K562 (cell line): ENCODE measurements around the gene BCL2L15. TPM values are rescaled to one million over a fixed set of nuclear protein-coding genes. Genes with fewer than 3 reads are reported as not detected.

Experiments
- HNRNPK ChIP-seq: fragments of 200-400 bp; formaldehyde crosslinking; IDR thresholded peaks from one replicate; pipeline ENCODE4 v1.6.1; 2018; ENCODE audit warnings: mild to moderate bottlenecking, low read depth, low read length; ENCODE audit not compliant: poor library complexity, severe bottlenecking
- JUN ChIP-seq, 2 experiments: sonication (generic) in 1 of 2; formaldehyde crosslinking in 1 of 2; IDR thresholded peaks; 2 replicates each; pipeline versions ENCODE4 v1.6.1 to v1.8.0; 2012 to 2022; ENCODE audit warnings: borderline replicate concordance in 2 of 2, mild to moderate bottlenecking in 2 of 2, improper control_type of control experiment in 1 of 2, low read depth in 1 of 2, low read length in 1 of 2, missing genetic modification reagents in 1 of 2
- MAFF ChIP-seq: IDR thresholded peaks from 2 replicates; pipeline ENCODE4 v1.6.1; 2012; ENCODE audit warnings: low read length, improper control_type of control experiment
- NUFIP1 ChIP-seq: fragments of 450-650 bp; IDR thresholded peaks from 2 replicates; pipeline ENCODE4 v1.6.1; 2018; ENCODE audit not compliant: partially characterized antibody
- POU5F1 ChIP-seq: fragments of 150-350 bp; IDR thresholded peaks from 2 replicates; pipeline ENCODE4 v1.6.1; 2014; ENCODE audit warnings: borderline replicate concordance, low read length, low read depth, mild to moderate bottlenecking; ENCODE audit not compliant: partially characterized antibody
- XRCC3 ChIP-seq: fragments of 450-650 bp; IDR thresholded peaks from 2 replicates; pipeline ENCODE4 v1.6.1; 2017; ENCODE audit warnings: mild to moderate bottlenecking, moderate library complexity
- ZBTB1 ChIP-seq: sonication (generic); formaldehyde crosslinking; IDR thresholded peaks from 2 replicates; pipeline ENCODE4 v1.8.1; 2023; ENCODE audit warnings: missing genetic modification reagents, low read depth, mild to moderate bottlenecking, borderline replicate concordance
- ZC3H11A ChIP-seq: IDR thresholded peaks from 2 replicates; pipeline ENCODE4 v1.6.1; 2012; ENCODE audit warnings: low read depth, low read length, improper control_type of control experiment
- ZHX1 ChIP-seq: fragments of 150-350 bp; conservative IDR thresholded peaks from 2 replicates; pipeline ENCODE4 v1.6.1; 2014; ENCODE audit warnings: low read length
- ZNF561 ChIP-seq: fragments of 450-650 bp; formaldehyde crosslinking; conservative IDR thresholded peaks from 2 replicates; pipeline ENCODE4 v1.4.0; 2020; ENCODE audit warnings: mild to moderate bottlenecking, moderate library complexity
- ZNF76 ChIP-seq: fragments of 250-450 bp; sonication (Bioruptor Pico); IDR thresholded peaks from 2 replicates; pipeline ENCODE4 v1.4.0; 2020; ENCODE audit warnings: mild to moderate bottlenecking, moderate library complexity, borderline replicate concordance
- ZNF764 ChIP-seq: fragments of 250-450 bp; sonication (Bioruptor Pico); IDR thresholded peaks from 2 replicates; pipeline ENCODE4 v1.4.0; 2020; ENCODE audit warnings: low read depth, mild to moderate bottlenecking, moderate library complexity
- ZSCAN32 ChIP-seq: fragments of 450-650 bp; formaldehyde crosslinking; IDR thresholded peaks from 2 replicates; pipeline ENCODE4 v1.4.0; 2020; ENCODE audit warnings: mild to moderate bottlenecking, moderate library complexity
- polyA plus RNA-seq, 8 experiments: library from polyadenylated mRNA; depleted of rRNA in 4 of 8; stranded (reverse) in 5 of 8; unstranded in 3 of 8; fragments of >200 nt; fragmentation: Nextera tagmentation in 2 of 8; fragmentation: Illumina TruSeq in 1 of 8; extraction: Ambion mirVana in 2 of 8; extraction: Trizol in 1 of 8; gene quantifications; 2 replicates each; pipeline versions ENCODE4 v1.2.1 to v1.2.3, GENCODE V29; 2011 to 2014; ENCODE audit warnings: inconsistent platforms in 1 of 8, missing spikeins in 1 of 8
- total RNA-seq, 7 experiments: library from RNA; depleted of rRNA in 6 of 7; stranded (reverse); fragments of >200 nt in 6 of 7; fragmentation: Illumina TruSeq in 2 of 7; extraction: Trizol in 2 of 7; gene quantifications; 2 replicates each; pipeline versions ENCODE4 v1.2.1 to v1.2.3, GENCODE V29; 2011 to 2021; ENCODE audit warnings: low replicate concordance in 1 of 7
- TF ChIP-seq, protein P1 (sequence below): IDR thresholded peaks from 2 replicates; pipeline ENCODE4 v1.6.1; 2011; ENCODE audit not compliant: insufficient read length; ENCODE audit errors: extremely low read depth
- TF ChIP-seq, protein P2 (sequence below): sonication (generic); formaldehyde crosslinking; IDR thresholded peaks from 2 replicates; pipeline ENCODE4 v1.8.0; 2022; ENCODE audit warnings: missing genetic modification reagents, mild to moderate bottlenecking, borderline replicate concordance
- TF ChIP-seq, protein P3 (sequence below): sonication (generic); formaldehyde crosslinking; IDR thresholded peaks from 2 replicates; pipeline ENCODE4 v1.9.0; 2022; ENCODE audit warnings: mild to moderate bottlenecking, missing genetic modification reagents
- TF ChIP-seq, protein P4 (sequence below): fragments of 250-450 bp; sonication (Bioruptor Pico); IDR thresholded peaks from 2 replicates; pipeline ENCODE4 v1.5.0; 2022; ENCODE audit warnings: mild to moderate bottlenecking

The BCL2L15 gene
- total and polyA plus RNA-seq, 9 of the 15 experiments (the other 6 are each of a cell fraction or from before 2014, with no cell fraction given) = 0.06 to 0.42 (median 0.28) TPM; not detected in 1

- TF ChIP-seq ZBTB1 (peak; percentile 73; the same call in 1 of the 2 replicates), ZNF561 (CRISPR knock-in tag) (no peak), NUFIP1 (no peak), HNRNPK (peak; percentile 12), ZC3H11A (peak; percentile 23; the same call in 1 of the 2 replicates), MAFF (no peak), ZNF764 (no peak), ZSCAN32 (CRISPR knock-in tag) (no peak), ZHX1 (peak; percentile 84), XRCC3 (no peak), JUN (IDR thresholded peaks at IDR 0.05; ENCODE audit: borderline replicate concordance, low read depth, low read length) (peak; percentile 65), JUN (CRISPR knock-in tag; IDR thresholded peaks at IDR 0.05; ENCODE audit: borderline replicate concordance) (no peak; the same call in 1 of the 2 replicates), ZNF76 (CRISPR knock-in tag) (no peak), POU5F1 (peak; percentile 54)
- TF ChIP-seq, protein P1, sequence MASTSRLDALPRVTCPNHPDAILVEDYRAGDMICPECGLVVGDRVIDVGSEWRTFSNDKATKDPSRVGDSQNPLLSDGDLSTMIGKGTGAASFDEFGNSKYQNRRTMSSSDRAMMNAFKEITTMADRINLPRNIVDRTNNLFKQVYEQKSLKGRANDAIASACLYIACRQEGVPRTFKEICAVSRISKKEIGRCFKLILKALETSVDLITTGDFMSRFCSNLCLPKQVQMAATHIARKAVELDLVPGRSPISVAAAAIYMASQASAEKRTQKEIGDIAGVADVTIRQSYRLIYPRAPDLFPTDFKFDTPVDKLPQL = no peak
- TF ChIP-seq, protein P2, sequence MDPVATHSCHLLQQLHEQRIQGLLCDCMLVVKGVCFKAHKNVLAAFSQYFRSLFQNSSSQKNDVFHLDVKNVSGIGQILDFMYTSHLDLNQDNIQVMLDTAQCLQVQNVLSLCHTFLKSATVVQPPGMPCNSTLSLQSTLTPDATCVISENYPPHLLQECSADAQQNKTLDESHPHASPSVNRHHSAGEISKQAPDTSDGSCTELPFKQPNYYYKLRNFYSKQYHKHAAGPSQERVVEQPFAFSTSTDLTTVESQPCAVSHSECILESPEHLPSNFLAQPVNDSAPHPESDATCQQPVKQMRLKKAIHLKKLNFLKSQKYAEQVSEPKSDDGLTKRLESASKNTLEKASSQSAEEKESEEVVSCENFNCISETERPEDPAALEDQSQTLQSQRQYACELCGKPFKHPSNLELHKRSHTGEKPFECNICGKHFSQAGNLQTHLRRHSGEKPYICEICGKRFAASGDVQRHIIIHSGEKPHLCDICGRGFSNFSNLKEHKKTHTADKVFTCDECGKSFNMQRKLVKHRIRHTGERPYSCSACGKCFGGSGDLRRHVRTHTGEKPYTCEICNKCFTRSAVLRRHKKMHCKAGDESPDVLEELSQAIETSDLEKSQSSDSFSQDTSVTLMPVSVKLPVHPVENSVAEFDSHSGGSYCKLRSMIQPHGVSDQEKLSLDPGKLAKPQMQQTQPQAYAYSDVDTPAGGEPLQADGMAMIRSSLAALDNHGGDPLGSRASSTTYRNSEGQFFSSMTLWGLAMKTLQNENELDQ (CRISPR knock-in tag) = no peak
- TF ChIP-seq, protein P3, sequence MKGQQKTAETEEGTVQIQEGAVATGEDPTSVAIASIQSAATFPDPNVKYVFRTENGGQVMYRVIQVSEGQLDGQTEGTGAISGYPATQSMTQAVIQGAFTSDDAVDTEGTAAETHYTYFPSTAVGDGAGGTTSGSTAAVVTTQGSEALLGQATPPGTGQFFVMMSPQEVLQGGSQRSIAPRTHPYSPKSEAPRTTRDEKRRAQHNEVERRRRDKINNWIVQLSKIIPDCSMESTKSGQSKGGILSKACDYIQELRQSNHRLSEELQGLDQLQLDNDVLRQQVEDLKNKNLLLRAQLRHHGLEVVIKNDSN (CRISPR knock-in tag) = peak; percentile 34; the same call in 1 of the 2 replicates
- TF ChIP-seq, protein P4, sequence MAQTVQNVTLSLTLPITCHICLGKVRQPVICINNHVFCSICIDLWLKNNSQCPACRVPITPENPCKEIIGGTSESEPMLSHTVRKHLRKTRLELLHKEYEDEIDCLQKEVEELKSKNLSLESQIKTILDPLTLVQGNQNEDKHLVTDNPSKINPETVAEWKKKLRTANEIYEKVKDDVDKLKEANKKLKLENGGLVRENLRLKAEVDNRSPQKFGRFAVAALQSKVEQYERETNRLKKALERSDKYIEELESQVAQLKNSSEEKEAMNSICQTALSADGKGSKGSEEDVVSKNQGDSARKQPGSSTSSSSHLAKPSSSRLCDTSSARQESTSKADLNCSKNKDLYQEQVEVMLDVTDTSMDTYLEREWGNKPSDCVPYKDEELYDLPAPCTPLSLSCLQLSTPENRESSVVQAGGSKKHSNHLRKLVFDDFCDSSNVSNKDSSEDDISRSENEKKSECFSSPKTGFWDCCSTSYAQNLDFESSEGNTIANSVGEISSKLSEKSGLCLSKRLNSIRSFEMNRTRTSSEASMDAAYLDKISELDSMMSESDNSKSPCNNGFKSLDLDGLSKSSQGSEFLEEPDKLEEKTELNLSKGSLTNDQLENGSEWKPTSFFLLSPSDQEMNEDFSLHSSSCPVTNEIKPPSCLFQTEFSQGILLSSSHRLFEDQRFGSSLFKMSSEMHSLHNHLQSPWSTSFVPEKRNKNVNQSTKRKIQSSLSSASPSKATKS (CRISPR knock-in tag) = no peak
Observed at GRCh38 chr1:113928941-113929749, 41.8 kb upstream of the BCL2L15 start, which contains the start of gene HIPK1 (continued).
